ENCODE measurements around the gene SLCO4A1. TPM values are rescaled to one million over a fixed set of nuclear protein-coding genes. Genes with fewer than 3 reads are reported as not detected.

Gene SLCO4A1
- total and polyA plus RNA-seq, 12 donors = 1.5 to 52.7 (median 6.8) TPM

DNA sequence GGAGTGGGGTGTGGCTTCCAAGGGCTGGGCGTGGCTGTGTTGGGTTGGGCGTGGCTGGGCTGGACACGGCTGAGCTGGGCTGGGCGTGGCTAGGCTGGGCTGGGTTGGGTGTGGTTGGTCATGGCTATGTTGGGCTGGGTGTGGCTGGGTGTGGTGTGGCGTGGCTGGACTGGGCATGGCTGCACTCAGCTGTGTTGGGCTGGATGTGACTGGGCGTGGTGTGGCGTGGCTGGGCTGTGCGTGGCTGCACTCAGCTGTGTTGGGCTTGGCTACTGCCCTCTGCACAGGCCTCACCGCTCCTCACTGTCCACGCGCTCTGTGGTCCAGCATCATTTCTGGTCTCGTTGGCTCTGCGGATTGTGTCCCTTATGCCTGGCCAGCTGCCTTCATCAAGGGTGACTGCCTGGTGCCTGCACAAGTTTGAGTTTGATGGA is 43.5 kb upstream of the SLCO4A1 start:
- H3K4me3 ChIP-seq = no peak overlapping the region
- H3K4me1 ChIP-seq = peaks cover 4 to 35% (median 14%) of the 10 kb centered on the region in 9 donors
- intact Hi-C loops (cut with DNase I) = no loop called here
- DNase-seq = no peak
- H3K36me3 ChIP-seq = no peaks in the 10 kb centered on the region
- TF ChIP-seq, protein P1, sequence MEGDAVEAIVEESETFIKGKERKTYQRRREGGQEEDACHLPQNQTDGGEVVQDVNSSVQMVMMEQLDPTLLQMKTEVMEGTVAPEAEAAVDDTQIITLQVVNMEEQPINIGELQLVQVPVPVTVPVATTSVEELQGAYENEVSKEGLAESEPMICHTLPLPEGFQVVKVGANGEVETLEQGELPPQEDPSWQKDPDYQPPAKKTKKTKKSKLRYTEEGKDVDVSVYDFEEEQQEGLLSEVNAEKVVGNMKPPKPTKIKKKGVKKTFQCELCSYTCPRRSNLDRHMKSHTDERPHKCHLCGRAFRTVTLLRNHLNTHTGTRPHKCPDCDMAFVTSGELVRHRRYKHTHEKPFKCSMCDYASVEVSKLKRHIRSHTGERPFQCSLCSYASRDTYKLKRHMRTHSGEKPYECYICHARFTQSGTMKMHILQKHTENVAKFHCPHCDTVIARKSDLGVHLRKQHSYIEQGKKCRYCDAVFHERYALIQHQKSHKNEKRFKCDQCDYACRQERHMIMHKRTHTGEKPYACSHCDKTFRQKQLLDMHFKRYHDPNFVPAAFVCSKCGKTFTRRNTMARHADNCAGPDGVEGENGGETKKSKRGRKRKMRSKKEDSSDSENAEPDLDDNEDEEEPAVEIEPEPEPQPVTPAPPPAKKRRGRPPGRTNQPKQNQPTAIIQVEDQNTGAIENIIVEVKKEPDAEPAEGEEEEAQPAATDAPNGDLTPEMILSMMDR (IDR thresholded peaks at IDR 0.05) = no peak
- H3K27ac ChIP-seq = no peak overlapping the region
- H3K9me3 ChIP-seq = no peaks in the 10 kb centered on the region
- peaks cover 4 to 47% (median 20%) of the 10 kb centered on the region in 7 donors for H3K27me3 ChIP-seq
- WGBS, 2 donors = 82 to 86% methylated on average over 13 of the region's 13 CpGs
- ATAC-seq = no peak

DNA sequence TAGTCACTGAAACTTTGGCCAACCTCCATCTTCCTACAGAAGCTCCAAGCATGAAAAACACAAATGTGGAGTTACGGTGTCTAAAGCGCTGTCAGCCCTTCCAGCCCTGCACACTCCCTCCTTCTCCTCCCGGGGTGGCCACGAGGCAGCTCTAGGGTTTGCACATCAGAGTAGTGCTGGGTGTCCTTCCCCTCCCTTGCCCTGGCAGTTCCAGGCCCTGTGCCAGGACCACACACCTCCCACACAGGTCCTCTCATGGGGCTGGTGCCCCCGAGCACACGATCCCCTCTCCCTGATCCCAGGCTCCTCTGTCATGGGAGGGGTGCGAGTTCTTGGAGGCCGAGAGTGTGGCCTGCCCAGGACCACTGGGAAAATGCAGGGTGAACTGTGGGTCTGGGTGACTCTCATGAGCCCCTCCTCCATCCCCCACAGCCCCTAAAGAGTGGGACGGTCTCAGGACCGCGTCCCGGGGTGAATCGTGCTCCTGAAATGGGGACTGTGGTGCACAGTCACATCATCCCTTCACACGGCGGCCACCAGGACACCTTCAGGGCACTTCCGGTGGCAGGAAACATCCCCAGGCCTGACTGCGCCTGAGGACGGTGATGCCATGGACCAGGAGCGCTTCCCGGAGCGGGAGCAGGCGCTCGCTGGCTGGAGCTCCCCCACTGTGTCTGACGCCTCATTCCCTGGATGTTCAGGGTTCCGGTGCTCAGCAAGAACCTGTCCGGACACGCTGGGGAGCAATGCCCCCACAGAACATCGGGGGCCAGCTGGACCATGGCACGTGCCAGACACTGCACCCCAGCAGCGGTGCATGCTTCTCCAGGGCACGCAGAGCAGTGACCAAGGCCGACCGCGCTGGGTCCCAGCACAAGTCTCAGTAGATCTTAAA is 42.8 kb upstream of the SLCO4A1 start:
- H3K4me1 ChIP-seq = peaks cover 4 to 42% (median 21%) of the 10 kb centered on the region in 9 donors
- ATAC-seq = no peak
- intact Hi-C loops (cut with DNase I) = loop anchor here in 4 of 10 donors (10.0 kb wide), 3 partner anchors 85 to 195 kb away; partner anchors contain the start of gene CABLES2 (in 1 of the 4)
- DNase-seq = no peak
- WGBS, 2 donors = 85 to 86% methylated on average over 34 of the region's 34 CpGs
- no peak overlapping the region for H3K4me3 ChIP-seq
- H3K36me3 ChIP-seq = no peaks in the 10 kb centered on the region
- TF ChIP-seq, protein P1 (IDR thresholded peaks at IDR 0.05) = no peak
- H3K9me3 ChIP-seq = no peaks in the 10 kb centered on the region
- peaks cover 4 to 47% (median 20%) of the 10 kb centered on the region in 7 donors for H3K27me3 ChIP-seq
- no peak overlapping the region for H3K27ac ChIP-seq

DNA sequence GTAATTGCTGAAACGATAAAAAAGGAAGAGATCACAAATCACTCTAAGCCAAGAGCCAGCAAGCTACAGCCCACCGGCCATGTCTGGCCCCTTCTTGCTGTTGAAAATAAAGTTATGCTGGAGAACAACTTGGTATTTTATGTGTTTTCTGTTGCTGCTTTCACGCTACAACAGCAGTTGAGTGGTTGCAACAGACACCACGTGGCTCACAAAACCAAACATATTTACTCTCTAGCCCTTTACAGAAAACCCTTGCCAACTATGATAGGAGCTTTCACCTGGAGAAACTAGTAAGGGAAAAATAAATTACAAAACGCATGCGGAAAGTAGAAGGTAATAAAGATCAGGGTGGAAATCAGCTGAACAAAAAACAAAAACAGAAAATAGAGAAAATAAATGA is 41.1 kb upstream of the SLCO4A1 start:
- TF ChIP-seq, protein P1 (IDR thresholded peaks at IDR 0.05) = no peak
- no peaks in the 10 kb centered on the region for H3K36me3 ChIP-seq
- no peak for ATAC-seq
- no peak overlapping the region for H3K27ac ChIP-seq
- H3K9me3 ChIP-seq = no peaks in the 10 kb centered on the region
- DNase-seq = no peak
- H3K27me3 ChIP-seq = peaks cover 0 to 37% (median 18%) of the 10 kb centered on the region in 7 donors
- 83 to 85% methylated on average over 6 of the region's 6 CpGs for WGBS, 2 donors
- H3K4me3 ChIP-seq = no peak overlapping the region
- intact Hi-C loops (cut with DNase I) = loop anchor here in 4 of 10 donors (10.0 kb wide), 3 partner anchors 86 to 196 kb away; partner anchors contain the start of gene CABLES2 (in 1 of the 4)
- H3K4me1 ChIP-seq = peaks cover 5 to 58% (median 21%) of the 10 kb centered on the region in 9 donors

DNA sequence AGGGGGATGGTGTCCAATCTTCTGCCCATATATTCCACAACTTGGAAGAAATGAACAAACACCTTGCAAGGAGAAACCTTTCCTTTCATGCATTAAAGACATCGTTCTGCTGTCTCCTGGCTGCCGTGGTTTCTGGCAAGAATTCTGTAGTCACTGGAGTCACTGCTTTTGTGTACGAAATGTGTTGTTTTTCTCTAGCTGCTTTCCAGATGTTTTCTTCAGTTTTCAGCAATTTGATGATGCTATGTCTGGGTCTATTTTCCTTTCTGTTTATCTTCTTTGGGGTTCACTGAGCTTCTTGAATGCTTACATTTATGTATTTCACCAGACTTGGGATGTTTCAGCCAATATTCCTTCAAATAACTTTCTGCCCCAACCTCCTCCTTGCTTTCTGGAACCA is 40.6 kb upstream of the SLCO4A1 start:
- Histone ChIP-seq H3K4me1 (peaks cover 6 to 58% (median 26%) of the 10 kb centered on the region in 9 donors), H3K4me3 (no peak overlapping the region), H3K9me3 (no peaks in the 10 kb centered on the region), H3K27me3 (peaks cover 0 to 32% (median 13%) of the 10 kb centered on the region in 7 donors), H3K36me3 (no peaks in the 10 kb centered on the region), H3K27ac (peak overlapping the region in 1 of 10 donors; percentile 86)
- WGBS, 2 donors = 45 to 56% methylated on average over 3 of the region's 3 CpGs
- intact Hi-C loops (cut with DNase I) = loop anchor here in 4 of 10 donors (10.0 kb wide), 3 partner anchors 87 to 197 kb away; partner anchors contain the start of gene CABLES2 (in 1 of the 4)
- TF ChIP-seq, protein P1 (IDR thresholded peaks at IDR 0.05) = no peak
- DNase-seq (no peak), ATAC-seq (no peak)
